GM19468 (cell line): ENCODE results near the gene INMT.

Source experiments
- ATAC-seq: cut with Tn5 transposase; IDR thresholded peaks from one replicate; pipeline ENCODE4 v1.9.1; 2021; ENCODE audit warnings: mild to moderate bottlenecking, moderate library complexity, moderate number of reproducible peaks; ENCODE audit not compliant: unreplicated experiment; ENCODE audit errors: extremely low read depth

INMT gene

DNA sequence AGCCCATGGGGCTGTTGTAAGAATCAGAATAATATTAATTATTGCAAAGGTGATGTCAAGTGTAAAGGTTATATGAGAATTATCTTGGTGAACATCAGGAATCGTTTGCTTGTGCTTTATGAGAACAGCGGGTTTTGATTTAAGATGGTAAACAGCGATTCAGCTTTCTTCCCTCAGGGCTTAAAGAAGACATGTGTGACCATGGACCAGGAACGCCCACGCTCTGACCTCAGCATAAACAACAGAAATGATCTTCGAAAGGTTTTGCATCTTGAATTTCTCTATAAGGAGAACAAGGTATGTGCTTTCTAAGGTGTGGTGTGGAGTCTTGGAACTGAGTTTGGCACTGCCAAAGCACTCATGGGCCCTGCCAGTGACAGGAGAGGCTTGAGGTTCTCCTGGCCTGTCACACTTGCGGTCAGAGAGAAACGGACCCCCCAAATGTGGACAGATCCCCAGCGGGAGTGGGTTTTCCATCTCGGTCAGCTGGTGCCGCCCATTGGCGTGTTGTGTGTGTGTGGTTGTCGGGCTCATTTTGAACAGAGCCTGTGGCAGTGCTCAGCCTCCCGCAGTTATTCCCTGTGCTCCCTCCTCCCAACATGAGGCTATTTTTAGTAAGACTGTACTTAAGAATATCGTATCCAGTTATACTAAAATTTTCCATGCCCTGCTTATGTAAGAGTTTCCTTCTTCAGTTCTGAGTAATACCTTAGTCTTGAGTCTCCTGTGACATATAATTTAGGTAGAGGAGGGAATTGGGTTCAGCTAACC lies 26.5 kb downstream of the INMT start:
- ATAC-seq, result no peak

DNA sequence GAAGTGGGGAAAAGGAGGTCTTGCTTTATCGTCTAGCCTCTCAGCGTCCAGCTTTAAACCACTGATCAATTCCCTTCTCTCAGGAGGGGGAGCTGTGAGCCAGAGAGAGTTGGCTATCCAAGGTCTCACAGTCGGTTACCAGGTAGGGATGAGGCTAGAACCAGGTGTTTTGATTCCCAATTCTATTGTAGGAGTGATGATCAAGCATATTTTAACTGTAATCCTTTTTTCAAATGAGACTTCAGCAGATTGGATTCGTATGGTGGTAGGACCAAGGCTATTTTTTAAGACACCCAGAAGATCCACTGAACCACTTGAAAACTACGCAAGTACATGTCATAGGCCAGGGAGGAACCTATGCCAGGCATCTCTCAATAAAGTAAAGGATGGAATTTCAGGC lies 27.6 kb downstream of the INMT start:
- ATAC-seq, result no peak

DNA sequence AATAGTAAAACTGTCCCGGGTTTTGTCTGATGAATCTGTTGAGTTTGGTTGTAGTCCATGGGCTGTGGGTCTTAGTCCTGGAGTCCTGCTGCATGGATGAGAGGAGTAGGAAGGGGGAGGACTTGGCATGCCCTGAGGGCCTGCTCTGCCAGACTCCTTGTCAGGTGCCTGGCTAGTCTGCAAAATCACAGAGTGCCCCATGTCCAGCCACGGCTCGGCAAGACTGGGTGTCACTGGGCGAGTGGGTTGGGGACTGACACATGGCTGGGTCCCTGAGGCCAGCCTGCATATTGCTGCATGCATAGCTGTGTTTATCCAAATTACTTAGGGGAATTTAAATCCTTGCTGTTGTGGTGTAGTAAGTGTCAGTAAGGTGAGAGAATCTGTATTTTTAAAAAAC lies 29.0 kb downstream of the INMT start:
- ATAC-seq, result no peak

DNA sequence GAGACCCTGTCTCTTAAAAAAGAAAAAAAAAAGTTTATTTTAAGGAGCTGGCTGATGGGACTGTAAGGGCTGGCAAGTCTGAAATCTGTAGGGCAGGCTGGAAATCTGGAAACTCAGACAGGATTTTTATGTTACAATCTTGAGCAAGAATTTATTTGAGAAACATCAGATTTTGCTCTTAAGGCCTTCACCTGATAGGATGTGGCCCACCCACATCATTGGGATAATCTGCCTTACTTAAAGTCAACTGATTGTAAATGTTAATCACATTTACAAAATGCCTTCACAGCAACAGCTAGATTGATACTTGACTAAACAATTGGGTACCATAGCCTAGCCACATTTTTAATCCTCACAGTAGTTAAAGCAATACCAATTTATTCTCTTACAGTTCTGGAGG lies 30.8 kb downstream of the INMT start:
- ATAC-seq, result no peak

DNA sequence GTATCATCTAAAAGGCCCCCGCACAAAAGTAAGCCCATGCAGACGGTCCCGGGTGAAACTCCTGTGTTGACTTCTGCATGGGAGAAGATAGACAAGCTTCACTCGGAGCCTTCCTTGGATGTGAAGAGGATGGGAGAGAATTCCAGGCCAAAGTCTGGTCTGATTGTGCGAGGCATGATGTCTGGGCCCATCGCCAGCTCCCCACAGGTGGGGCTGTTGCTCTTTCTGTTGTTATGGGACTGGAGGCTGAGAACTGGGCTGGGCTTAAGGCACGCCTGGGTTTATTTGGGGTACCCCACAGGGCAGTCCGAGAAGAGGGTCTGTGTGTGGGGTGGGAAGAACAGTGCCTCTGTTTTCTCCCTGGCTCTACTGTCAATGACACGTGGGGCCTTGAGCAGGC lies 33.9 kb downstream of the INMT start:
- ATAC-seq, result no peak

DNA sequence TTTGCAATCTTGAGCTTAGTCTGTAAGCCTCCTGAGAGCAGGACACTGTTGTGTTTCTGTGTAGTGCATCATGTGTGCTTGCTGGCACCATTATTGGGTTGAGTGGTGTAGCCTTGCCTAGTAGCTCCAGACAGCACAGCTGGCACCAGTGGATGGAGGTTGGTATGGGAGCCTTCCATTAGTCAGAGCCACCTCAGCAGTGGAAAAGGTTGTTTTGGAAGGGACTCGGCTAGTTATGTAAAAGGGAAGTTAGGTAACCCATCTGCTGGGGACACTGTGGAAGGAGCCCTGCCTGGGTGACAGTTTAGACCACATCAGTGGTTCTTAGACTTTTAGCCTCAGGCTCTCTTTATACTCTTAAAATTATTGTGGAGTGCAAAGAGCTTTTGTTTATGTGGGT lies 35.6 kb downstream of the INMT start:
- ATAC-seq, result no peak

DNA sequence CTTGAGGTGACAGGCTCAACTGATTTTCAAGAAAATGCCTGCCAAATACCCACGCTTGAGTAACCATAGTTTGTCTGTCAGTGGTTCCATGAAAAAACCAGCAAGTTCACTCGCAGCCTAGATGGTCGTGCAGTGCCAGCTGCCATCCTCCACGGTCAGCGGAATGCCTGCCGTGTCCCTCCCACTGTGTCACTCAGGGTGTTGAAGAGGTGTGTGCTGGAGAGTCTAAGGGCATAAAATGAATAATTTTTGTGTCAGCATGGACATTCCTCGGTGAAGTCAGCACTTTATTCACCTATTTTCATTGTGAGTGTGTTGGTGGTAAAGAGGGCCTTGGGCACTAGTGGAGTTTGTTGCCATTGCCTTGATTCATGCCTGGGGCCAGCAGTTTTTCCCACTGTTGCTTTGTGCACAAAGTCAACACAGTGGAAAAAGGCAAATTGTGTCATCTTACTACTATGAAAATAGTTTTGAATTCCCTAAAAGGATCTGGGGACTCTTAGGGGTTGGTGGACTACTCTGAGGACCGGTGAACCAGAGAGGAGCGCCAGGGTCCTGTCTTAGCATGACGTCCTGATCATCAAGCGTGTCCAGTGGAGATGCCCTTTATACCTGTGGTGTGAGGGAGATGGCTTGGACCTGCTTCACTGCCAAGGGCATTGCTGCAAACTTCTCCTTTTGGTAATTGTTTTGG lies 36.9 kb downstream of the INMT start:
- ATAC-seq, result no peak

DNA sequence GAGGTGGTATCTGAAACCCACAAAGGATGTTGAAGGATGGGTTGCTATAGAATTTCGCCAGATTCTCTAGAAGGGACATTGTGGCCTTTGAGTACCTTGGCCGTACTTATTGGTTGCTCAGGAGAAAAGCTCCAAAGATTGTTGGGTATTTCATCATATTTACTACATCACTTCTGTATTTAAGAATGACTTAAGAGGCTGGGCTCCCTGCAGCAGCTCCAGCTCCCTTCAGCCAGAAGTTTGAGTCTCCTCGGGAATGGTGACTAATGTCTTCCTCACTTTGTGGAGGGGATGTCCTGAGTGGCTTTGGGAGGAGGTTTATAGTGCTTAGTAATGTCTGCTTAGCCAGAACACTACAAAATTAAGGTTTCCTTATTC lies 37.4 kb downstream of the INMT start:
- ATAC-seq, result no peak

DNA sequence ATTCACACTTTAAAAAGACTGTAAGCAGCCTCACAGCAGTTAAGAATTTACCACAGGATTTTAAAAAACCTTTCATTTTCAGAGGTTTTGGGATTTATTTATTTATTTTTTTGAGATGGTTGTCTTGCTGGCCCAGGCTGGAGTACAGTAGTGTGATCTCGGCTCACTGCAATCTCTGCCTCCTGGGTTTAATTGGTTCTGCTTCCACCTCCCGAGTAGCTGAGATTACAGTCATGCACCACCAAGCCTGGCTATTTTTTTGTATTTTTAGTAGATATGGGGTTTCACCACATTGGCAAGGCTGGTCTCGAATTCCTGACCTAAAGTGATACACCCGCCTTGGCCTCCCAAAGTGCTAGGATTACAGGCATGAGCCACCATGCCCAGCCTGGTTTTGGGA lies 38.4 kb downstream of the INMT start:
- no peak for ATAC-seq

DNA sequence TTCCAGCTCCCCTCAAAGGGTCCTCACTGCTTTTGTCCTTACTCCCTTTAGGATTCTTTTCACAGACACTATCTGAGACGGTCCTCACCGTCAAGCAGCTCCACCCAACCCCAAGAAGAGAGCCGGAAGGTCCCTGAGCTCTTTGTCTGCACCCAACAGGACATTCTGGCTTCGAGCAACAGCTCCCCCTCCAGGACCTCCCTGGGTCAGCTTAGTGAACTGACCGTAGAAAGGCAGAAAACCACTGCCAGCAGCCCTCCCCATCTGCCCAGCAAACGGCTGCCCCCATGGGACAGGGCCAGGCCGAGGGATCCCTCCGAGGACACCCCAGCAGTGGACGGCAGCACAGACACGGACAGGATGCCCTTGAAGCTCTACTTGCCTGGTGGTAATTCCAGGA lies 39.2 kb downstream of the INMT start:
- ATAC-seq, result no peak

DNA sequence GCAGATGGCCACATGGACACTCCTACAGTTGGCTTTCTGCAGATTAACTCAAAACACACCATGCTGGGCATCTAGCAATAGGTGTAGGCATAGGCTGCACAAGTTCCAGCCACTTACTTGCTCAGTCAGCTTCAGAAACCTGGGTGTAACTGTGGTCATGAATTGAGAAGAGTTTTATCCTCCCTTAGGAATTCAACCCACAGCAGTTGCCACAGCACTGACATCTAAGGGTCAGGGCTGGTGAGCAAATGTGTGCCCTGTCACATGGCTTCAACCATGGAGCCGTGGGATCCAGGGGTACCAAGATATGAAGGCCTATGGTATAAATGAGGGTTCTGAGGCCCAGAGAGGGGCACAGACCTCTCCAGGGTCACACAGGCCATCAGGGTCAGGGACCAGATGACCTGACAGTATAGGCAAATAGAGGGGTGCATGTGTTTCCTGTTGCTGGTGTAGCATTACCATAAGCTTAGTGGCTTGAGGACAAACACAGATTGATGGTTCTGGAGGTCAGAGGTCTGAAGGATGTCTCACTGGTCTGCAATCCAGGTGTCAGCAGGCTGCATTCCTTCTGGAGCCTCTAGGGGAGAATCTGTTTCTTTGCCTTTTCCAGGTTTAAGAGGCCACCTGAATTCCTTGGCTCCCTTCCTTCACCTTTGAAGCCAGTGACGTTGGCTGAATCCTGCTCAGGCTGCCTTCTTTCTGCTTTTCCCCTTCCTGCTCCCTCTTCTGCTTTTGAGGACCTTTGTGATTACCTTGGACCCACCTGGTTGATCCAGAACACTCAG lies 43.4 kb downstream of the INMT start:
- ATAC-seq, result no peak

DNA sequence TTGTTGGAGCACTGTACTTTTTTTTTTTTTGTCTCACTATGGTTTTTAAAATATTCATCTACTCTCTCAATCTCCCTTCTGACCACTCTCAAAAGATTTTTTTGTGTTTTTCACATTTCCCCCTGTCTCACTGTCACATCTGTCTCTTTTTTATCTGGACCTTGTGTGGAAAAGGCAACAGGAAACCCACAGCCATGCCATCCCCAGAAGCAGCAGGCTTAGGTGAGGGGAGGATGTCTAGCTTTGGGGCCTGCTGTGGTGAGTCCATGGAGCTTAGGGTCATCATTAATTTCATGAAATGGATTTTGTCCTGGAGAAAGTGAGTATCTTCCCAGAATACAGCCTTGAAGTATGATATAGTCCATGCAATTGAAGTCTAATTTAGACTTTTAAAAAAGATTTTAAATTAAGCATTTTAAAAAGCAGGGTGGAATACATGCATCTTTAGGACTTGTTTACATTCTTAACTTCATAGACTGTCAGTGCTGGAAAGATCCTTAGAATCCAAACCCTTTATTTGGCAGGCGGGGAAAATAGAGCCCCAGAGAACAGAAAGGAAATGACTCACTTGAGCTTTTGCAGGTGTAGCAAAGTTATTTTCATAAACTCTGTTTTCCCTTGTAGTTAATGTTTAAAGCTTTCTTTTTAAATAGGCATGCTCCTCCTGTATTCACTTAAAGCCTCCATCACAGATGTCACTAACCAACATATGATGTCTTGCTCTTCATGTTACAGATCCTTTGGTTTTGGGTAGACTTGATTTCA lies 44.4 kb downstream of the INMT start:
- no peak for ATAC-seq

DNA sequence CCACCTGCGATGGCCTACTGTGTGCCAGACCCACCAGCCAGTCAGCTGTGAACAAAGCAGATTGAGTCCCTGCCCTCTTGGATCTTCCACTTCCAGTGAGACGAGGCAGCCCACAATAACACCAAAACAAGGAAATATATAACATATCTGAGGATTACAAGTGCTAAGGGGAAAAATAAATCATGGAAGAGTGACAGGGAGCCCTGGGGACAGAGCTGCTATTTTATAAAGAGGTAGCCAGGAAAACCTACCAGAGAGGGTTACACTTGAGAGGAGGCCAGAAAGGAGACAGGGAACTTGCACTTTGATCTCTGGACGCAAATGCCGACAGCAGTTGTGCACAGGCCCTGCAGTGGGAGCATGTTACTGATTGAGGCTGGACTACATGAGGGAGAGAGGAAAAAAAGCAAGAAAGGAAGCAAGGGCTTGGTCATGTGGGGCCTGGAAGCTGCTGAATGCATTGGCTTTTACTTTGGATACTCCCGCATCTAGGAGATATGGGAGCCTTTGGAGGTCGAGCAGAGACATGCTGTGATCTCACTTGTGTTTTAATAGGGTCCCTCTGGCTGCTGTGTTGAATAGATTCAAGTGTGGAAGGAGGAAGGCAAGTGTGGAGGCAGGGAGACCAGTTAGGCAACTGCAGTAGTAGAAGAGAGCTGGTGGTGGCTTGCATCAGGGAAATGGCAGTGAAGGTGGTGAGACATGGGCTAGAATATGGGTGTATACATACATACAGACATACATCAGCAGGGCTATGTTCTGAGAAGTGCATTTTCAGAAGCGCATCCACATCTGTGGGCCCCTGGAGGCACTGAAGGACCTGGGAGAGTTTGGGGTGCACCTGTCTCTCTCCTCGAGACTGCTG lies 45.5 kb downstream of the INMT start:
- no peak for ATAC-seq

DNA sequence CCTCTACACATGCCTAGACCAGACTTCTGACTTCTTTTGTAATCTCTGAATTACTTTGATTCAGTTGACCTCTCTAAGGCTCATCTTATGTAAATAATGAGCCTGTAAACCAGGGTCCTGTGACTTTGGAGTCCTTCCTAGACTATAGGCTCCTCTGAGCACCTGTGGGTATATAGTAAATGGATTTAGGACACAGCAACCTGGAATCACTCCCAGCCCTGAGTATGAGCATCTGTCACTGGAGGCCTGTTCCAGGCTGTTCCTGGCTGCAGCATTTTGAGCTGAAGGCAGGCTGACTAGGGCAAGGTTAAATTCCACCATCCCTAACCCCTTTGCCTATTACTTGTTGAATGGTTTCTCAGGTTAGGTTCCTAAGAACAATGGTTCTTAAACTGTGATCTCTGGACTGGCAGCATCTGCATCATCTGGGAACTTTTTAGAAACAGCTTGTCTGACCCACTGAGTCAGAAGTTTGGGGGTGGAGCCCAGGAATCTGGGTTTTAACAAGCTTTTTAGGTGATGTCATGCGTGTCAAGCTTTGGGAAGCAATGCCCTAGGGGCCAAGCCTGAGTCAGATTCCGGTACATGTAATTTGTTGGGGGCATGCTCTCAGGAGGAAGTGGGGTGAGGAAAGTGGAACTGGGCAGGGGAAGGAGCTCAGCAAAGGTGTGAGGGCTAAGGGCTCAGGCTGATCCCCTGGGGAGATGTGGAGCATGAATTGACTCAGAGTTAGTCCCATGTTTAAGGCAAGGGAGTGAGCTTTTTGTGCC lies 47.5 kb downstream of the INMT start:
- peak; percentile 38 for ATAC-seq

DNA sequence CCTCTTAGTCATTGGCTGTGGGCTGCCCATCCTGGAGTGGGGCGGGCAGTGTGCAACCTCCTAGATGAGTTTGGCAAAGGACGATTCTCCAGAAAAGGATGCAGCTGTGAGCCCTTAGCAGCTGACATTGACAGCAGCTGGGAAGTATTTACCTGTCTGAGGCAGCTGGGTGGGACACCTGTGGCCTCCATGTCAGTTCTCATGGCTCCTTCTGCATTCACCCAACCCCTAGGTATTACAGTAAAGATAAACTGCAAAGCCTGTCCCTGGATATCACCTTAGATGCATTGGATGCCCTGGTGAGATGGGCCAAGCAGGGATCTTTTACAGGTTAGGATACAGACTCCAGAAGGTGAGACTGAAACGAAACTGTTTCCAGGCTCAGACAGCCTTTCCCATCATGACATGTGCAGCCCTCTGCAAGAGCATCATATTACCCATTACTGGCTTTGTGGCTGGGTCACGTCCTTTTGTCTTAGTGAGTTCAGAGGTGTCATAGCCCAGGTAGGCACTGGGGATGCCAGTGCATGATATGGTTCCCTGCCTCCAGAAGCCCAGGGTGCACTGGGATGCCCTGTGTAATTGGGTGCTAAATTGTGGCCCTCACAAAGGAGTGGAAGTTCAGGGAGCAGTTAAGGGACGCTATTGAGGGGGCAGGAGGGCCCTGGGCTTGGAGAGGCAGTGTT lies 48.2 kb downstream of the INMT start:
- ATAC-seq, result no peak

DNA sequence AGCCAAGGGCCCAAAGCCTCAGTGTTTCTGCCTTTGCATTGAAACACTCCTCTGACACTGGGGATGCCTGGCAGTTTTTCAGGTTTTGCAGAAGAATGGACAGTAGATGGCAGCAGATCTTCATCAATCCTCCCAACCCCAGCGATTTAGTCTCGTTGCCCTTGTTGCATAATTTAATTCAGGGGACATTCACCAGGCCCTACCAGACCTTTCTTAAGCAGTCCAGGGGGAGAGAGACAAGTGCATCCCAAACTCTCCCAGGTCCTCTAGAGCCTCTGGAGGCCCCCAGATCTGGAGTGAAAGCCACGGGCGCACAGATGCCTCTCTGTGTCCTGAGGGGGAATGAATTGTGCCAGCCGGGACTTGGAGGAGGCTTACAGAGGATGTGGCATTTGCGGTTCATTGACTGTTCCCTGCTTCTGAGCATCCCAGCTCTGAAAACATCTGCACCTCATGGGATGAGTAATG lies 48.9 kb downstream of the INMT start:
- ATAC-seq, result no peak

DNA sequence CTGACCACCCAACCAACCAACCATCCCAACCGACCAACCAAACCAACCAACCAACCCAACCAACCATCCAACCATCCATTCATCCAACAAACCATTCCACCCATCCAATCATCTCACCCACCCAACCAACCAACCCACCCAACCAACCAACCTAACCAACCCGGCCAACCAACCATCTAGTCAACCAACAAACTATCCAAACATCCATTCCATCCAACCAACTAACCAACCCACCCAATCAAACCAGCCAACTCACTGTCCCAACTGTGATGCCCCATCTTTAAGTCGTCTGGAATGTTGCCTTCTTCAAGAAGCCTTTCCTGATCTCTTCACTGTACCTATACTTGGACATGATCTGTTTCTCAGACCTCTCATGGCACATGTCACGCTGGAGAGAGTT lies 50.9 kb downstream of the INMT start:
- no peak for ATAC-seq

DNA sequence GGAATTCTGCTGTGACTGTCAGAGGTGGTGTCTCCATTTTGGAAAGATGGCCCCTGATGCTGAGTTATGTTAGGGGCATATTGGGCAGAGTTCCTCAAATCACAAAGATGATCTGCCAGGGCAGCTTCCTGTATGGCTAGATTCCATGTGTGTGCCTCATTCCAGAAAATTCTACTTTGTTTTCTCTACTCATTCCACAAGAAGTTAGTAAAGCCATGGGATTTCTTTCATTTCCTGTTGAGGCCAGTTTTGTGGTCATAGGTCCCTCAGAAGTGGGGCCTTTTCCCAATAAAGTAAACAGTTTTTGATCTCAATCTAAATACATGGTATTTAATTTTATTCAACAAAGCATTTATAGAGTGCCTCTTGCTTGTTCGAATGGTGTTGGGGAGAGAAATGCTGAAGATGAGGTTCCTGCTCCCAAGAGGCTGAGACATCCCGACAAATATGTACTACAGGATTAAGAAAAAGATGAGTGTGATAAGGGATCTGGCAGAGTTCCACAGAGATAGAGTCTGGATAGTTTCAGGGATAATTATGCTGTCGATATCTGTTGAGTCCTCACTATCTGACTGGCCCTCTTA lies 52.2 kb downstream of the INMT start:
- ATAC-seq, result no peak
